ENCODE data around the gene ENG. TPM values are rescaled to one million over a fixed set of nuclear protein-coding genes. Genes with fewer than 3 reads are reported as not detected.

ENG gene
- total RNA-seq, 1 donor from 2014 or later: 2.4 TPM

DNA sequence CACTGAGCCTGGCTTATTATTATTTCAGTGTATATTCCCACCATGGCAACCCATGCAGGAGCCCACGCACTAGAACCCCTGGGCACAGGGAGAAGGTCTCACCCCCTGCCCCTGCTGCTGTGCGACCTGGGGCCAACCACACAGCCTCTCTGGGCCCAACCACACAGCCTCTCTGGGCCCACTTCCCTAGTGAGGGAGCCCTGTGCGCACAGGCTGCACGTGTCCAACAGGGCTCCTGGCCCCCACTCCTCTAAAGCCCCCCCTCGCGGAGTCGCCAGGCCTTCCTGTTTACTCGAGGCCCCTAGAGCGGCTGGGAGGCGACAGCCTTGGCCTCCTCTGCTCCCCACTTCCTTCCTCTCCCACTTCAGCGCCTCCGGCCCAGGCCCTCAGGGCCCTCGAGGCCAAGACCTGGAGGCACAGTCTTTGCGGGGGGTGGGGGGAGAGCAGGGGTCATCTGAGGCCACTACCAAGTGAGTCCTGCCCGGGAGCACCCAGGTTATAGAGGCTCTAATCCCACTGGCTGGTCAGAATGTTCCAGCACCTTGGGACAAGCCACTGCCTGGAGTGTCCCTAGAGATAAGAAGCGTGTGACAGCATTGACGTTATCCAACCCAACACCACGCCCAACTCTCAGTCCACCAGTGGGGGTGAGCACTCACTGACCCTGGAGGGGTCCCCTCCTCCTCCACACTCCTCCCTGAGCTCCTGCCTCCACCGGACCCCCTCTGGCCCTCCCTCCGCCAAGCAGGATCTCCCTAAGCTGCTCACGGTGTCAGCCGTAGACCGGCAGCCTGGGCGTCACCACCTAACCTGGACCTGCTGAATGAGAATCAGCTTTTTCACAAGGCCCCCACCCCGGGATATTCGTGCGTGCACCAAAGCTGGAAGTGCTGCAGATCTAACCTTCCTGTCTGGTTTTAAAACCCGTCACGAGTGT lies 7.9 kb upstream of the ENG start:
- H3K36me3 ChIP-seq (ENCODE audit: control insufficient read depth, insufficient read depth, low read length): peaks cover 1% of the 10 kb centered on the region
- no peak overlapping the region for H3K4me3 ChIP-seq (ENCODE audit: low read depth, low read length)
- no peaks in the 10 kb centered on the region for H3K27me3 ChIP-seq (ENCODE audit: control insufficient read depth, insufficient read depth, low read length)
- TF ChIP-seq, protein P1, sequence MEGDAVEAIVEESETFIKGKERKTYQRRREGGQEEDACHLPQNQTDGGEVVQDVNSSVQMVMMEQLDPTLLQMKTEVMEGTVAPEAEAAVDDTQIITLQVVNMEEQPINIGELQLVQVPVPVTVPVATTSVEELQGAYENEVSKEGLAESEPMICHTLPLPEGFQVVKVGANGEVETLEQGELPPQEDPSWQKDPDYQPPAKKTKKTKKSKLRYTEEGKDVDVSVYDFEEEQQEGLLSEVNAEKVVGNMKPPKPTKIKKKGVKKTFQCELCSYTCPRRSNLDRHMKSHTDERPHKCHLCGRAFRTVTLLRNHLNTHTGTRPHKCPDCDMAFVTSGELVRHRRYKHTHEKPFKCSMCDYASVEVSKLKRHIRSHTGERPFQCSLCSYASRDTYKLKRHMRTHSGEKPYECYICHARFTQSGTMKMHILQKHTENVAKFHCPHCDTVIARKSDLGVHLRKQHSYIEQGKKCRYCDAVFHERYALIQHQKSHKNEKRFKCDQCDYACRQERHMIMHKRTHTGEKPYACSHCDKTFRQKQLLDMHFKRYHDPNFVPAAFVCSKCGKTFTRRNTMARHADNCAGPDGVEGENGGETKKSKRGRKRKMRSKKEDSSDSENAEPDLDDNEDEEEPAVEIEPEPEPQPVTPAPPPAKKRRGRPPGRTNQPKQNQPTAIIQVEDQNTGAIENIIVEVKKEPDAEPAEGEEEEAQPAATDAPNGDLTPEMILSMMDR (IDR thresholded peaks at IDR 0.05; ENCODE audit: insufficient read depth, low read length, severe bottlenecking): no peak
- FAIRE-seq: no peak
- no peak for DNase-seq (ENCODE audit: low read depth)

DNA sequence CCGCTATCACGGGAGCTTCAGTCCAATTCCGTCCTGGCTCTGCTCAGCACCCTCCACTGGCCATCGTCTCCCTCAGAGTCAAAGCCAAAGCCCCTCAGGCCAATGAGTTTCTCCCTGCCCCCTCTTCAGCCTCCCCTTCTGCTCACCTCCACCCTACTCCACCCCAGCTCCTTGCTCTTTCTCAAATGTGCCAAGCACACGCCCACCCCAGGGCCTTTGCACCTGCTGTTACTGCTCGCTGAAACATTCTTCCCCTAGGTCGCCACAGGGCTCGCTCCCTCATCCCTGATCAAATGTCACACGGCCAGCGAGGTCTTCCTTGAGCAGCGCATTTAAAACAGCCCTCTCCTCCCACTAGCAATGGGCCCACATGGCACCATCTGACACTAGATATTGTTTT lies 6.3 kb upstream of the ENG start:
- DNase-seq (ENCODE audit: low read depth) (no peak), FAIRE-seq (no peak)
- TF ChIP-seq, protein P1 (IDR thresholded peaks at IDR 0.05; ENCODE audit: insufficient read depth, low read length, severe bottlenecking): no peak
- Histone ChIP-seq H3K27me3 (ENCODE audit: control insufficient read depth, insufficient read depth, low read length) (no peaks in the 10 kb centered on the region), H3K36me3 (ENCODE audit: control insufficient read depth, insufficient read depth, low read length) (no peaks in the 10 kb centered on the region), H3K4me3 (ENCODE audit: low read depth, low read length) (no peak overlapping the region)

DNA sequence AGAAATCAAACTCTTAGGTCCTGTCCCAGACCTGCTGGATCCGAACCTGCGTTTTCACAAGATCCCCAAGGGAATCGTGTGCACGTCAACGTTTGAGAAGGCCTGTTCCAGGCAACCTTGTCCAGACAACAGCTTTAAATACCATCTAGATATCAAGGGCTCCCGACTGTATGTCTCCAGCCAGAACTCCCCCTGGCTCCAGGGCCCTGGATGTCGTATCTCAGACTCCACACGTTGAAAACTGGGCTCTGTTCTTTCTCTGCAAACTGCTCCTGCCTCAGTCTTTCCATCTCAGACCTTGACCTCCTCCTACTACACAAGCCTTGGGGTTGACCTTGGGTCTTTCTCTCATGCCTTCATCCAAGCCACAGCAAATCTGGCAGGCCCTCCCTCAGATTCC lies 5.8 kb upstream of the ENG start:
- DNase-seq (ENCODE audit: low read depth) (no peak), FAIRE-seq (no peak)
- H3K36me3 ChIP-seq (ENCODE audit: control insufficient read depth, insufficient read depth, low read length): no peaks in the 10 kb centered on the region
- H3K27me3 ChIP-seq (ENCODE audit: control insufficient read depth, insufficient read depth, low read length): no peaks in the 10 kb centered on the region
- no peak overlapping the region for H3K4me3 ChIP-seq (ENCODE audit: low read depth, low read length)
- TF ChIP-seq, protein P1 (IDR thresholded peaks at IDR 0.05; ENCODE audit: insufficient read depth, low read length, severe bottlenecking): no peak

DNA sequence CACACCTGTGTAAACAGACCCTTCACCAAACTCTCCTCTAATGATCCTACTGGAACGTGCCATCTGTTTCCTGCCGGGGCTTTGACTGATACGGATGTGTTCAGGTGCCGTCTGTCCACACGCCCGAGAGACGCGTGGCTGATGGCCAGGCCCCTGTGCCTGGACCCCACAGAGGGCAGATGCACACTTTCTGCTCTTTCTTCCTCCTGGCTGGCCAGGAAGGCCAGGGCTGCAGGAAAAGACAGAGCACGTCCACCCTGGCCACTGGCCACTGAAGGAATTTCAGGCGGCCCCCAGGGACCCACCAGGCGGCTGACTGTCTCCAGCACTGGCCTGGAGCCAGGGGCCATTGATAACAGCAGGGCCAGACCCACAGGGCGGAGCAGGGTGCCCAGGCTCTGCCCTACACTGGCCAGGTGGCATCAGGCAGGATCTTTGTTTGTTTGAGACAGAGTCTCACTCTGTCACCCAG lies 3.6 kb upstream of the ENG start:
- Histone ChIP-seq H3K36me3 (ENCODE audit: control insufficient read depth, insufficient read depth, low read length) (no peaks in the 10 kb centered on the region), H3K4me3 (ENCODE audit: low read depth, low read length) (no peak overlapping the region), H3K27me3 (ENCODE audit: control insufficient read depth, insufficient read depth, low read length) (no peaks in the 10 kb centered on the region)
- DNase-seq (ENCODE audit: low read depth) (no peak), FAIRE-seq (no peak)
- TF ChIP-seq, protein P1 (IDR thresholded peaks at IDR 0.05; ENCODE audit: insufficient read depth, low read length, severe bottlenecking): no peak

DNA sequence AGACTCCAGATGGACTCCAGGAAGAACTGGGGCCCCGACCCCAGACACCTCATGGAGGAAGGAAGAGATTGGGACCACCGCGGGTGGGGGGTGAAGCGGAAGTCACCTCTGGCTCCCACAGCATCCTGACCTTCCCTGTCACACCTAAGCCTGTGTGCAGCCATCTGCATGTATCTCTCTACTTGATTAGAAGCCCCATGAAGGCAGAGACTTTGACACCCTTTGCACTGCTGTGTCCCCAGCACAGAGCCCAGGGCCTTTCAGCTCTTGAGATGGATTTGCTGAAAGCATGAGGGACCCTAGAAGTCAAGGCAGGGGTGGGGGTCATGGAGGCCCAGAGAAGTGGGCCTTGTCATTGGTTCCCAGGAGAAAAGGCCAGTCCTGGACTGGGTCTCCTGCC lies 2.8 kb upstream of the ENG start:
- DNase-seq (ENCODE audit: low read depth) (no peak), FAIRE-seq (no peak)
- no peak overlapping the region for H3K4me3 ChIP-seq (ENCODE audit: low read depth, low read length)
- H3K36me3 ChIP-seq (ENCODE audit: control insufficient read depth, insufficient read depth, low read length): no peaks in the 10 kb centered on the region
- TF ChIP-seq, protein P1 (IDR thresholded peaks at IDR 0.05; ENCODE audit: insufficient read depth, low read length, severe bottlenecking): no peak
- no peaks in the 10 kb centered on the region for H3K27me3 ChIP-seq (ENCODE audit: control insufficient read depth, insufficient read depth, low read length)

All from bronchial epithelial cell (primary cell).